GM21526 (cell line): ENCODE measurements around the gene SPECC1L.

Experiments
- ATAC-seq: cut with Tn5 transposase; IDR thresholded peaks from one replicate; pipeline ENCODE4 v1.9.1; 2021; ENCODE audit warnings: moderate library complexity; ENCODE audit not compliant: unreplicated experiment, low FRiP score

Gene SPECC1L

GRCh38 chr22:24410110-24410856, 139.7 kb downstream of the SPECC1L start:
- no peak for ATAC-seq

DNA sequence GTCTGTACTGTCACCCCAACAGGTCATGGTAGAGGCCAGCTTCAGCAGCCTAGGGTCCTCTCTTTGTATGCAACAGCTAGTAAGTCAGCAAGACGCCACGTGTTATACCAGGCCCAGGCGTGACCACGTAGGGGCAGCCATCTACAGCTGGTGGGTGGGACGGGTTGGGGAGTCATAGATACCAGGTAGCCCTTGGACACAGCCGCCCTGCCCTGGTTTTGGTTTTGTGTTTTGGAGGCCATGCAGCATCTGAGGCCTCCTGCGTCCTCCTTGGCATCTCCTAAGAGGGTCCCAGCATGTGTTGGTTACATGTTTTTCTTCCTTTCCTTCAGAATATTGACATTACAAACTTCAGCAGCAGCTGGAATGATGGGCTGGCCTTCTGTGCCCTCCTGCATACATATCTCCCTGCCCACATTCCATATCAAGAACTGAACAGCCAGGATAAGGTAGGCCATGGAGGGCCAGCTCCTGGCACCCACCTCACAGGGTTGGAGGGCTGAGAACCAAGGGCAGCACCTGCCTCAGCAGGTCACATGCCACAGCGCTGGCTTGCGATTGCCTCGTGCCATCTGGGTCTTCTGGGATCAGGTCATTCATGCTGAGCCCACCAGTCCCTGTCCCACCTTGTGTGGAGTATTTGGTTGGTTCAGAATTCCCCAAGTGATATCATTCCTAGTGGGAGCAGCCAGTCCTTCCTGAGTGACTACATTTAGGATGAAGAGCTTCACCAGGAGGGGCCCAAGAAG, 140.8 kb downstream of the SPECC1L start:
- ATAC-seq: no peak

- ATAC-seq: no peak
Measured at GRCh38 chr22:24412274-24412673, 141.6 kb downstream of the SPECC1L start.

- no peak for ATAC-seq
Measured at GRCh38 chr22:24413271-24413670, 142.6 kb downstream of the SPECC1L start.

DNA sequence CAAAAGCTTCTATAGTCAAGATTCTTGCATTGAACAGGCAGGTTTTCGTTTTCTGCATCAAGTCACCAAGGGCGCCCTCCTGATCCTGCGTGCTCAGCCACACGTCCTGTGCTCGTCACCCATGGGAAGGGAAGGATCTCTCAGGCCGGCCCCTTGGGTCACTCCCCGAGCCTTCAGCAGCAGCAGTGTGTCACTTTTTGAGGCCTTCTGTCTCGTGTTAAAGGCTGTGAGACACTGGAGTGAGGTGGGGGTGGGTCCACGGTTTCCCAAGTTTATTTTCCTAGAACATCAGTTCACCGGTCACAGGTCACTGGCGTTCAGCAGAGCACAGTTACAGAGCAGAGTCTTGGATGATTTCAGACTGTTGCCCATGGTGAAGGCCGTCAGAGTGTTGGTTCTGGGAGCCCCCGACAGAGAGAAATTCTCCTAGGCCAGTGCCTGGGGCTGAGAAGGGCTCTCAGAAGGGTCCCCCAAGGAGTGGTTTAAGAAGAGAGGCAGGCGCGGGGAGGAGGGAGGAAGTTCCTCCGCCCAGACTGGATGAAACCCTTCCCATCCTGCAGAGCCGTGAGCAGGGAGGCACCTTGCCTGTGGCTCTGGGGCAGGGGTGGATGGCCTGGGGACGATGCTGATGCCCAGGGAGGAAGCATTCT, 143.2 kb downstream of the SPECC1L start:
- no peak for ATAC-seq

- ATAC-seq: no peak
Measured at GRCh38 chr22:24414523-24414922, 143.9 kb downstream of the SPECC1L start.

- ATAC-seq: no peak
Measured at GRCh38 chr22:24414984-24415945, 144.6 kb downstream of the SPECC1L start.

GRCh38 chr22:24416095-24416494, 145.5 kb downstream of the SPECC1L start:
- no peak for ATAC-seq

DNA sequence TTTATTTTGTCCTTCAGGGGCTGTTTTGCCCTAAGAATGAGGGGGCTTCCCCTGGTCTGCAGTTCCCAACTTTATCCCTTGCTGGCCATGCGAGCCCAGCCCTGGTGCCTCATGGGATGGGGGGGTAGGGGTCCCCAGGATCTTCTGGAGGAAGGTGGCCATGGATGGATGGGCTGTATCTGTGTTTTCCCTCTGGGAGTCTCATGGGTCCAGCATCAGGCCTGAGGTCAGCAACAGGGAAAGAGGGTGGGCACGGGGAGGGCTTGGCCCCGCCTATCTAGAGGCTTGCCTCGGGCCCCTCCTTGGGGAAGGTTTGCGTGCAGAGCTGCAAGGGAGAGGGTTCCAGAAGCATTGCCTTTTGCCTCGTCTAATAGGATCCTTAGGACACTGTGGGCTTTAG, 146.0 kb downstream of the SPECC1L start:
- no peak for ATAC-seq

- ATAC-seq: no peak
Measured at GRCh38 chr22:24417200-24417599, 146.6 kb downstream of the SPECC1L start.

DNA sequence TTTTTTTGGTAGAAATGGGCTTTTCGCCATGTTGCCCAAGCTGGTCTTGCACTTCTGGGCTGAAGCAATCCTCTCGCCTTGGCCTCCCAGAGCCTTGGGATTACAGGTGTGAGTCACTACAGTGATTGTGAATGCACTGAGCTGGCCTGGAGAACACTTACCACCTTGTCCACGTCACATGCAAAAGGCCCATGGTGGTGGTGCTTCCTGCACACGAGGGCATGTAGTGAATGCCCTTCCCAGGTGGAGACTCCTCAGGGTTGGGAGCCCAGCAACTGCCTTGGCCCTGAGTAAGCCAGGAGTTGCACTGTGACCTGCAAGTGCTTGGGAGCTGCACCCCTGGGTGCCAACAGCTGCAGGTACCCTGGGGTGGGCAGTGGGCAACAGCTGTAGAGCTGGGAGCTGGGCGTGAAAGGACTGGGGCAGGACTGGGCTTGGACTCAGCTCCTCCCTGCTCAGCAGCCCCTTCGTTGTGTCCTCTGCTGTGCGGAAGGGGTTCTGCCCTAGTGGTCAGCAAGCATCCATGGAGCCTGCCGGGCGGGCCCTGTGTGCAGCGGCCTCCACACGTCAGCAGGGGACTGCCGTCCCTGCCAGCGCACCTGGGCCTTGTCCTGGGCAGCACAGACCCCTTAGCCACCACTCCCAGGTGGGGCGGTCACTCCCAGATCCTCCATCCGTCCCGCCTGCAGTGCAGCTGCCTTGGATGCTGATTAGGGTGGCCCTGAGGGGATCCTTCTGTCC, 147.4 kb downstream of the SPECC1L start:
- ATAC-seq: no peak

- no peak for ATAC-seq
Measured at GRCh38 chr22:24418786-24419474, 148.3 kb downstream of the SPECC1L start.

- ATAC-seq: no peak
Measured at GRCh38 chr22:24419475-24419850, 148.8 kb downstream of the SPECC1L start.

DNA sequence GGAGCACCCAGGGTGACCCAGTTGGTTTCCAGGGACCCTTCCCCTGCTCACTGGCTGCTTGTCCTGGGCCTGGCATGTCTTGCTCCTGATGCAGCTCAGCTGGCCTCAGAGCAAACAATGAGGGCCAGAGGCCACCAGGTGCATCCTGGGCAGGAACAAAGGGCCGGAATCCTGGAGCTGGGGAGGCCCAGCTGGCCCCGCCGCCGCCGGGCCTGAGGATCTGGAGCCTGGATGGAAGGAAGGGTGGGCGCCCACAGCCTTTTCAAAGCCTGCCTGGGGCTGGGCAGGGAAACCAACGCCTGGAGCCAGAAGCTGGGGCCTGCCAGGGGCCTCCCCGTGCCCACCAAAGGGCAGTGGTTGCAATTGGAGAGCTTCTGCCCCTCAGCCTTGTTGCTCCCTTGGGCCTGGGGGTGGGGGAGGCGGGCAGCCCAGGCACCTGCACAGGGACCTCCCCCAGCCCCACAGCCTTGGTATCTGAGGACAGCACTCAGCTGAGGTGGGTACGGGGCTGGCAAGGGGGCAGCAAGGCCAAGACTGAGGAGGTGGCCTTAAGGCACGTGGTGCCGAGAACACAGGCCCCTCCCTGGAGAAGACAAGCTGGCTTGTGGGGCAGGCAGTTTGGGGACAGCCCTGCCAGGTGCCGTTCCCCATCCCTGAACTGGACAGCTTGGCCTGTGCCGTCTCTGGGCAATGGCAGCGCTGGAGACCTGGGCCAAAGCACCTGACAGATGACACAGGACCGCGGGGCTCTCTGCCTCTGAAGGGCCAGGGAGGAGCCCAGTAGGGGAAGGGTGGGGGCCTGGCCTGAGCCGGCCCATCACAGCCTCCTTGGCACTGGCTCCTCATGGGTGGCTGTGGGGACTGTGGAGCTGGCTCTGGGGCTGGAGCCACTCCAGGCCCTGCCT, 149.7 kb downstream of the SPECC1L start:
- no peak for ATAC-seq

DNA sequence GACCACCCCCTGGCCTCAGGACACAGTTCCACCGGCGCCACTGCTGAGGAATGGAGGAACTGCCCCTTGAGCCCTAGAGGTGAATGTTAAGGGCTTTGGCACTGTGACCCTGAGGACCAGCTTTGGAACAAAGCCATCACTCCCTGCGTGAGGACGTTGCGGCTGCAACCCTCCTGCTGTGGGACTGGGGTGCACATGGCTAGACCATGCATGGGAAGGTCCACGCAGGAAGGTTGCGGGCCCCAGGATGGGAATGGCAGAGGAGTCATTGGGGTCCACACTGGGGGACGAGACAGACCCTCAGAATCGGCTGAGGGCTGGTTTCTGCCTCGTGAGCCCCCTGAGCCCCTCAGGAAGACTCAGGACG, 150.3 kb downstream of the SPECC1L start:
- ATAC-seq: no peak

DNA sequence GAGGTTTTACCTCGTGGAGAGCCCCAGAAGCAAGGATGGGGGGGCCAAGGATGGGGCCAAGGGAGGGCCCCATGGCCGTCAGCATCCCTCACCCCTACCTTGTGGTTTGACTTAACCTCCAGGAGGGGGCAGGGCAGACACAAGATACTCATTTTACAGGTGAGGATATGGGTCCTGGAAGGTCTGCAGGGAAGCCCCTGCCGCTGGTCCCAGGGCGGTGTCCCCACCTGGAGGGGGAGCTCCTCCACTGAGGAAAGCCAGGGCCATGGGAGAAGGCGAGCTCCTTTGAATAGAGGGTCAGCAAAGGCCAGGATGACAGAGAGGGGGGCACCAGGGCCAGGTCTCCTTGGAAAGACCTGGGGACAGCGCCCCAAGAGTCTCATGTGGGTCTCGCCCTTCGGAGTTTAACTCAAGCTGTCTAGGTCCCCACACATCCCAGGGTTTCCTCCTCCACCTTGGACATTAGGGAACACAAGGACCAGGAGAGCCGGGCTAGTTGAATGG, 150.8 kb downstream of the SPECC1L start:
- ATAC-seq: no peak

DNA sequence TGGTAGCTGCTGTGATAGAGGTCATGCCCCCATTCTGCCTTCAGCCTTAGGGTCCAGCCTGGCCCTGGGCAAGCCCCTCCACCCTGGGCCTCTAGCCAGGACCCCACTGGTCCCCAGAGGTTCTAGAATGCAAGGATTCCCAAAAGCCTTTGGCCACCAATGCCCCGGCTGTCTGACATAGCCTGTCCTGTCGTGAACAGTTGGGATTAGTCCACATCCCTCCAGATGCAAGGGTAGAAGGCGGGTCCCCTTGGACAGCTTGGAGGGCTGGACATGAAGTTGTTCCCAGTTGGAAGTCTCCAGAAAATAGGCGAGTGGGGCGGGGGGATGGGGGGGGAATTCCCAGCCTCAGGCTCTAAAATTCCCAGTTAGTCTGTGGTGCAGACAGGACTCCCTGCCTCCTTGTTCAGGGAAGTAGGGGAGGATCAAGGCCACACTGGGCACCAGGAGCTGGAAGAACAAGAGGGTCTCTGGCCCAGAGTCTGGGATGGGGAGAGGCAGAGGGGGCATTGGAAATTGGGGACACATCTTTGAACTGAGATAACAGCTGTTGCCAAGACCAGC, 151.6 kb downstream of the SPECC1L start:
- ATAC-seq: no peak

- ATAC-seq: no peak
Measured at GRCh38 chr22:24423519-24424000, 152.9 kb downstream of the SPECC1L start.
